Liver (tissue), 3 donors: ENCODE results near the gene ZCWPW1.

ENCODE experiments used
- CTCF ChIP-seq: fragments of 150-350 bp; IDR thresholded peaks from 2 replicates; pipeline ENCODE4 v1.5.1; 2017; ENCODE audit warnings: improper control_type of control experiment, low read depth, low read length; ENCODE audit not compliant: missing input control
- JUND ChIP-seq, 2 donors: IDR thresholded peaks; 2 replicates each; pipeline ENCODE4 v1.6.1; 2016; ENCODE audit warnings: antibody characterized with exemption in 2 of 2
- REST ChIP-seq: IDR thresholded peaks from 2 replicates; pipeline ENCODE4 v1.6.1; 2016; ENCODE audit warnings: antibody characterized with exemption, mild to moderate bottlenecking
- SP1 ChIP-seq: IDR thresholded peaks from 2 replicates; pipeline ENCODE4 v1.6.1; 2018; ENCODE audit warnings: antibody characterized with exemption, mild to moderate bottlenecking
- TAF1 ChIP-seq: conservative IDR thresholded peaks from 2 replicates; pipeline ENCODE4 v1.6.1; 2016; ENCODE audit warnings: antibody characterized with exemption, mild to moderate bottlenecking
- TF ChIP-seq, protein P1 (sequence below): IDR thresholded peaks from 2 replicates; pipeline ENCODE4 v1.6.1; 2016; ENCODE audit warnings: antibody characterized with exemption
- donor health status: healthy.
- donor health status: healthy.

DNA sequence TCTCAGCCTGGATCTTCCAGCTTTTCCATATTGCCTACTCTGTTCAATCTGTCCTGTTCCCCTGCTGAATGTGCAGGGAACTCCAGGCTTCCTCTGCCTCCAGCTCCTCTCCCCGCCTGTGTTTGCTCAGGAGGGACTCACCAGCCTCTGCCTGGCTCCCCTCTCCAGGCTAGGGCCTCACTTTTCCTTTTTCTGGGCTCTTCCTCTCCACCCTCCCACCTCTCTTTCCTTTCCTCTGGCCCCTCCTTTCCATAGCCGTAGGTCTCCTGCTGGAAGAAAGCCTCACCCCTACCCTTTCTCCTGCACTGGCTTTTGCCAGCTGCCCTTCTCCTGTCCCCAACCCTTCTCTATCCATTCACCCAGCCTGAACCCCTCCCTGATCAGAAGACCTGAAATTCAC, 30.3 kb downstream of the ZCWPW1 start:
- no peak for TF ChIP-seq SP1
- TF ChIP-seq CTCF: no peak
- no peak for TF ChIP-seq TAF1
- no peak for TF ChIP-seq REST
- no peak for TF ChIP-seq JUND (IDR thresholded peaks at IDR 0.05)
- TF ChIP-seq, protein P1, sequence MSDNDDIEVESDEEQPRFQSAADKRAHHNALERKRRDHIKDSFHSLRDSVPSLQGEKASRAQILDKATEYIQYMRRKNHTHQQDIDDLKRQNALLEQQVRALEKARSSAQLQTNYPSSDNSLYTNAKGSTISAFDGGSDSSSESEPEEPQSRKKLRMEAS: no peak
